GM18520 (cell line): ENCODE results near the gene SOX10.

Source experiments
- ATAC-seq: cut with Tn5 transposase; IDR thresholded peaks from one replicate; pipeline ENCODE4 v1.9.1; 2021; ENCODE audit not compliant: unreplicated experiment

Gene SOX10

GRCh38 chr22:37931893-37932389, 52.4 kb downstream of the SOX10 start:
- ATAC-seq: no peak

GRCh38 chr22:37930952-37931440, 53.4 kb downstream of the SOX10 start:
- ATAC-seq: no peak

- ATAC-seq: no peak
Observed at GRCh38 chr22:37930270-37930951, 53.9 kb downstream of the SOX10 start.

GRCh38 chr22:37929390-37929789, 55.0 kb downstream of the SOX10 start:
- no peak for ATAC-seq

GRCh38 chr22:37927637-37927936, 56.8 kb downstream of the SOX10 start:
- no peak for ATAC-seq

GRCh38 chr22:37926771-37927636, 57.4 kb downstream of the SOX10 start:
- ATAC-seq: no peak

- ATAC-seq: no peak
Observed at GRCh38 chr22:37926358-37926757, 58.0 kb downstream of the SOX10 start.

- no peak for ATAC-seq
Observed at GRCh38 chr22:37925767-37926166, 58.6 kb downstream of the SOX10 start.

- no peak for ATAC-seq
Observed at GRCh38 chr22:37925330-37925729, 59.0 kb downstream of the SOX10 start.

GRCh38 chr22:37924386-37925065, 59.8 kb downstream of the SOX10 start:
- ATAC-seq: no peak

- no peak for ATAC-seq
Observed at GRCh38 chr22:37923927-37924326, 60.4 kb downstream of the SOX10 start.
